CD4-positive, alpha-beta T cell treated with Interleukin-15 for 4 hours (primary cell): ENCODE results near the gene MSI1.

ENCODE experiments used
- DNase-seq: peaks from one replicate; pipeline ENCODE4 v3.0.0-alpha.2; 2020; ENCODE audit warnings: low spot score

The MSI1 gene

GRCh38 chr12:120321382-120322202 lies 47.4 kb downstream of the MSI1 start:
- DNase-seq, result no peak

GRCh38 chr12:120317224-120318105 lies 51.5 kb downstream of the MSI1 start:
- DNase-seq, result peak; percentile 100

DNA sequence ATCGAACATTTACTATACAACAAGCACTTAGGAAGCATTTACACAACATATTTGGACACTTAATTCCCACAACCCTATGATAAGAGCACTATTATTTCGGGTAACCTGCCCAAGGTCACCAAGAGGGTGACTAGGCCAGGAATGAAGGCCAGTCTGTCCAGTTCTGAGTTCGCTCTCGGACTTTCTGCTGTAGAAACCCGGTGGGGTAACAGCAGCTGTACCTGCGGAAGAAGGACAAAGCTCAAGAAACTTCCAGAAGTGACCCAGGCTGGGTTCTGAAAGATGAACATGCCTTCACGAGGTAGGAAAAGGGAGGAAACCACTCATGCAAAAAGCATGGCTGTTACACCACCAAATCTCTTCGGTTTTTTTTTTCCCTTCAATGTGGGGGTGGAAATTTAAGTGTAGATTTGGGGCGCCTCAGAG lies 52.2 kb downstream of the MSI1 start:
- no peak for DNase-seq

- no peak for DNase-seq
These were observed 54.7 kb downstream of the MSI1 start for GRCh38 chr12:120314220-120314619.

DNA sequence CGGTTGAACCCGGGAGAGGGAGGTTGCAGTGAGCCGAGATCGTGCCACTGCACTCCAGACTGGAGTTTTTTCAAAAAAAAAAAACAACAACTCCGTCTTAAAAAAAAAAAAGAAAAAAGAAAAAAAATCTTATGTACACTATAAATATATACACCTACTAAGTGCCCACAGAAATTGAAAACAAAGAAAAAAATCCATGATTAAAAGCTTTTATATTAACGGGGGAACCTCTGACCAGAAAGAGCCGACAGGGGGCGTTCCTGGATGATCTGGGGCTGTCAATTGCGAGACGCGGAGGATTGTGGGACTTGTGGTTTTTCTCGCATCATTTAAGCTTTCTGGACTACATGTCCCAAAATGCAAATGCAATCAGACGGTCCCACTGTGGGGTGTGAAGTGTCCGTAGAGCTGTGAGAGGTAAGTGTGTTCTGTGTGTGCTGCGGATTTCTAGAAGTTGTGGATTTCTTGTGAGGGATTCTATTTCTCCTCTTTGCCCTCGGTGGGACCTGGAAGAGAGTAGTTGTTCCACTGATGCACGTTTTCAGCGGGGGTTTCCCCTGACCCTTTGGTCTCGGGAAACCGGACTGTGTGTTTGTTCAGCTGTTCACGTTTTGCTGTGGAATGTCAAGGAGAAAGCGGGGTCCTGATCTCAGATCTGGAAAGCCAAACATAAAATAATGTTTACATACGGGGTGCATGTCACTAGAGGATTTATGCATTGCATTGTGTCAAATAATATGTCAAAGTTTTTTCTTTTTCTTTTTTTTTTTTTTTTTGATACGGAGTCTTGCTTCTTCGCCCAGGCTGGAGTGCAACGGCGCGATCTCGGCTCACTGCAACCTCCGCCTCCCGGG lies 66.8 kb downstream of the MSI1 start, which contains the start of gene SIRT4:
SIRT4 (plus strand) TSS at position 360 of the 854 bp plus-strand sequence. CDS start 1,241 bp downstream, outside the sequence.
- DNase-seq, result peak; percentile 91

DNA sequence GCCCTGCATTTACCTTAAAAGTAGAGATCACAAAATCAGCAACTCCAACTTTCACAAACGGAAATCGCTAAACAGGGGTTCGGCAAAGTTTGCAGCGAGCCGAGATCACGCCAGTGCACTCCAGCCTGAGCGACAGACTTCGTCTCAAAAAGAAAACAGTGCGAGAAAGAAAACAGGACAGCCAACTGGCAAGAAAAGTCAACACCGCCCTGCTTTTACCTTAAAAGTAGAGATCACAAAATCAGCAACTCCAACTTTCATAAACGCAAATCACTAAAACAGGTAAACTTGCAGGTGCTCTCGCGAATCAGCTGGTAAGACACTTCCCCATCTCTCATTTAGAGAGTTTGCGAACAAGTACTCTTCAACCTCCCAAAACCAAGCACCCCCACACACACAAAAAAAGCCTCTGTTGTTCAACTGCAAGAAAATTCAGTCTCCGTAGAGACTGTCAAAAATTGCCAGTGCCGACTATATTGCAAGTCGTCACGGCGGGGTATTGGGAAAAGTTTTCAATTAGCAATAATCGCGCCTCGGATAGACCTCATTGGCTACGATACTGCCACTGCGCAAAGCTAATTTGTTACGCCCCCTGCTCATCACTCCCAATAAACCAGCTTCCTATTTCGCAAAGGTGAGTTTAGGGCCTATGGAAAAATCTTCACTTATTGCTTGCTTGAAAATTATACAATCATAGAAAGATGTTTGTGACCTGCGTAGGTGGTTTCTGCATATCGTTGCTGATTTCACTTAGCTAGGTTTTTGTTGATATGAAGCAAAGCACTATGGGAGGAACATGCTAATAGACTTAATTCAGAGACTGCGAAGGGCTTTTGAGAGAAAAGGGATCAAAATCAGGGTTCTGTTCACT lies 76.1 kb downstream of the MSI1 start, which contains the start of gene RNU4-1:
RNU4-1 (minus strand) TSS at position 577 of the 871 bp plus-strand sequence.
- DNase-seq, result peak; percentile 82

- no peak for DNase-seq
These were observed 76.6 kb downstream of the MSI1 start for GRCh38 chr12:120292411-120292660.
